SU-DHL-6 (cell line): Measurements from ENCODE around the gene LZTS2.

ENCODE experiments used
- H2AFZ ChIP-seq: fragments of 200-600 bp; sonication (generic); 2 replicates; pipeline ENCODE4 v1.6.1; 2014; ENCODE audit warnings: low read depth, mild to moderate bottlenecking, moderate library complexity, mixed read lengths, antibody characterized with exemption, low read length; ENCODE audit not compliant: severe bottlenecking
- H3F3A ChIP-seq: fragments of 200-600 bp; shearing (Covaris generic); 2 replicates; pipeline ENCODE4 v1.6.0; 2016; ENCODE audit warnings: antibody characterized with exemption, mild to moderate bottlenecking; ENCODE audit not compliant: insufficient read depth
- H3K27ac ChIP-seq: fragments of 200-600 bp; sonication (generic); 2 replicates; pipeline ENCODE4 v1.5.1; 2016; ENCODE audit warnings: low read depth, mild to moderate bottlenecking, low read length, moderate library complexity, mixed read lengths
- H3K27me3 ChIP-seq: fragments of 200-600 bp; sonication (generic), shearing (Covaris generic); 2 replicates; pipeline ENCODE4 v1.6.0; 2014; ENCODE audit warnings: mild to moderate bottlenecking, low read length
- H3K36me3 ChIP-seq: fragments of 200-600 bp; sonication (generic); 2 replicates; pipeline ENCODE4 v1.6.1; 2014; ENCODE audit warnings: mild to moderate bottlenecking, low read length, mixed read lengths
- H3K4me2 ChIP-seq: fragments of 300-600, 200-600 bp; shearing (Covaris generic), sonication (generic); 2 replicates; pipeline ENCODE4 v1.6.0; 2014; ENCODE audit warnings: low read length, low read depth, mild to moderate bottlenecking; ENCODE audit not compliant: poor library complexity, severe bottlenecking
- H3K4me3 ChIP-seq: fragments of 200-600 bp; sonication (generic); 2 replicates; pipeline ENCODE4 v1.5.1; 2014; ENCODE audit warnings: antibody characterized with exemption, low read length, mild to moderate bottlenecking, mixed read lengths; ENCODE audit not compliant: insufficient read depth, poor library complexity, severe bottlenecking
- H3K79me2 ChIP-seq: fragments of 200-600 bp; sonication (generic); 2 replicates; pipeline ENCODE4 v1.6.1; 2014; ENCODE audit warnings: mild to moderate bottlenecking, low read length, moderate library complexity; ENCODE audit not compliant: insufficient read depth
- H3K9ac ChIP-seq: fragments of 200-600 bp; sonication (generic); 2 replicates; pipeline ENCODE4 v1.7.0; 2014; ENCODE audit warnings: mild to moderate bottlenecking, low read length
- H3K9me2 ChIP-seq: fragments of 200-600 bp; sonication (generic); replicated peaks from 2 replicates; pipeline ENCODE4 v1.6.1; 2014; ENCODE audit warnings: low read length; ENCODE audit not compliant: insufficient read depth
- H3K9me3 ChIP-seq: fragments of 200-600 bp; sonication (generic); 2 replicates; pipeline ENCODE4 v1.6.1; 2014; ENCODE audit warnings: low read length, mixed read lengths; ENCODE audit not compliant: insufficient read depth
- H4K20me1 ChIP-seq: fragments of 200-600 bp; sonication (generic); 2 replicates; pipeline ENCODE4 v1.6.1; 2014; ENCODE audit warnings: low read depth, mild to moderate bottlenecking, antibody characterized with exemption, low read length, moderate library complexity, mixed read lengths
- CTCF ChIP-seq: fragments of 200-600 bp; sonication (generic); IDR thresholded peaks from one replicate; pipeline ENCODE4 v1.5.1; 2017; ENCODE audit warnings: antibody characterized with exemption, mild to moderate bottlenecking, low read length, moderate library complexity; ENCODE audit not compliant: insufficient read depth, poor library complexity, severe bottlenecking
- EZH2phosphoT487 ChIP-seq: fragments of 200-600 bp; sonication (generic), shearing (Covaris generic); conservative IDR thresholded peaks from 2 replicates; pipeline ENCODE4 v1.6.1; 2018; ENCODE audit warnings: mild to moderate bottlenecking, antibody characterized with exemption, low read length, moderate library complexity, mixed read lengths

Gene LZTS2

GRCh38 chr10:101013365-101013825 is 13.8 kb downstream of the LZTS2 start:
- Histone ChIP-seq H3K4me3 (no peak overlapping the region), H3K79me2 (no peaks in the 10 kb centered on the region), H3K36me3 (no peaks in the 10 kb centered on the region), H2AFZ (no peak overlapping the region), H4K20me1 (no peaks in the 10 kb centered on the region), H3K9me3 (no peaks in the 10 kb centered on the region), H3K9ac (no peak overlapping the region), H3K4me2 (no peak overlapping the region), H3K27me3 (no peaks in the 10 kb centered on the region), H3K27ac (no peak overlapping the region), H3F3A (no peaks in the 10 kb centered on the region), H3K9me2 (no peaks in the 10 kb centered on the region)
- no peak for TF ChIP-seq CTCF
- no peak for TF ChIP-seq EZH2phosphoT487

- Histone ChIP-seq H3K9ac (no peak overlapping the region), H3K9me3 (no peaks in the 10 kb centered on the region), H3F3A (no peaks in the 10 kb centered on the region), H3K79me2 (no peaks in the 10 kb centered on the region), H2AFZ (no peak overlapping the region), H3K27me3 (no peaks in the 10 kb centered on the region), H3K9me2 (no peaks in the 10 kb centered on the region), H3K36me3 (no peaks in the 10 kb centered on the region), H4K20me1 (no peaks in the 10 kb centered on the region), H3K4me3 (no peak overlapping the region), H3K27ac (no peak overlapping the region), H3K4me2 (no peak overlapping the region)
- no peak for TF ChIP-seq EZH2phosphoT487
- TF ChIP-seq CTCF, result peak; percentile 73
Observed at GRCh38 chr10:101014230-101014884, 14.7 kb downstream of the LZTS2 start.

- H3K79me2 ChIP-seq, result no peaks in the 10 kb centered on the region
- no peak overlapping the region for H2AFZ ChIP-seq
- H3K4me3 ChIP-seq, result no peak overlapping the region
- H3K9me3 ChIP-seq, result no peaks in the 10 kb centered on the region
- TF ChIP-seq CTCF (no peak), EZH2phosphoT487 (no peak)
- no peaks in the 10 kb centered on the region for H3K9me2 ChIP-seq
- no peak overlapping the region for H3K27ac ChIP-seq
- H4K20me1 ChIP-seq, result no peaks in the 10 kb centered on the region
- H3K9ac ChIP-seq, result no peak overlapping the region
- H3K4me2 ChIP-seq, result no peak overlapping the region
- H3K36me3 ChIP-seq, result no peaks in the 10 kb centered on the region
- H3K27me3 ChIP-seq, result no peaks in the 10 kb centered on the region
- H3F3A ChIP-seq, result no peaks in the 10 kb centered on the region
Observed at GRCh38 chr10:101014966-101015581, 15.5 kb downstream of the LZTS2 start.
